GM12878 (cell line): Measurements from ENCODE around the gene NRG3. TPM values are rescaled to one million over a fixed set of nuclear protein-coding genes. Genes with fewer than 3 reads are reported as not detected.

Experiments used
- ATAC-seq: fragments of 200-7000 bp; cut with Tn5 transposase; 3 replicates; pipeline ENCODE4 v1.9.1; 2020; ENCODE audit warnings: mild to moderate bottlenecking, moderate library complexity
- BruUV-seq: library from RNA; stranded (reverse); fragments of 400-500 nt; replicated peaks from 2 replicates; lab custom pipeline; 2021; lab: Mats Ljungman, UMichigan
- CTCF ChIA-PET: fragments of 300-600 bp; sonication (Branson Sonifier 250); formaldehyde crosslinking; extraction: SDS; loops from one replicate; lab custom pipeline; 2021; ENCODE audit warnings: inconsistent platforms; lab: Yijun Ruan, JAX
- POLR2A ChIA-PET: fragments of 350-600 bp; formaldehyde crosslinking; extraction: SDS; loops from one replicate; lab custom pipeline; 2021; ENCODE audit warnings: inconsistent platforms; lab: Charles Lee
- RAD21 ChIA-PET: fragments of 300-600 bp; sonication (Branson Sonifier 250); formaldehyde crosslinking; loops from one replicate; lab custom pipeline; 2023; ENCODE audit warnings: antibody characterized with exemption; ENCODE audit not compliant: unreplicated experiment; lab: Charles Lee
- SMC1A ChIA-PET: fragments of 300-600 bp; sonication (Branson Sonifier 250); formaldehyde crosslinking; loops from one replicate; lab custom pipeline; 2023; ENCODE audit not compliant: unreplicated experiment, uncharacterized antibody; lab: Charles Lee
- DNase-seq: peaks from one replicate; pipeline ENCODE4 v3.0.0-alpha.2; 2011; ENCODE audit warnings: low read depth, low spot score
- FAIRE-seq: peaks from 3 replicates; lab custom pipeline; 2011; peaks lifted over from hg19 to GRCh38; lab: Jason Lieb, UNC
- H2AFZ ChIP-seq: 2 replicates; pipeline ENCODE4 v1.6.0; 2011; ENCODE audit warnings: low read depth, low read length, control low read depth; ENCODE audit not compliant: control insufficient read depth
- H3K27ac ChIP-seq: 2 replicates; pipeline ENCODE4 v1.5.1; 2011; ENCODE audit warnings: control low read depth; ENCODE audit not compliant: control insufficient read depth, insufficient read depth
- H3K27me3 ChIP-seq, 2 experiments: replicated peaks in 1 of 2; 2 replicates each; pipeline versions ENCODE4 v1.6.0 to v1.6.1; 2011; ENCODE audit warnings: low read length in 1 of 2; ENCODE audit not compliant: control insufficient read depth in 2 of 2, insufficient read depth in 2 of 2
- H3K36me3 ChIP-seq, 2 experiments: 2 replicates each; pipeline ENCODE4 v1.5.1; 2011; ENCODE audit warnings: low read length in 1 of 2; ENCODE audit not compliant: control insufficient read depth in 2 of 2, insufficient read depth in 2 of 2
- H3K4me1 ChIP-seq: 2 replicates; pipeline ENCODE4 v1.6.1; 2011; ENCODE audit warnings: mild to moderate bottlenecking, low read length, moderate library complexity, mixed read lengths; ENCODE audit not compliant: control insufficient read depth, insufficient read depth
- H3K4me2 ChIP-seq: 2 replicates; pipeline ENCODE4 v1.6.0; 2011; ENCODE audit warnings: control low read depth; ENCODE audit not compliant: control insufficient read depth, insufficient read depth
- H3K4me3 ChIP-seq: fragments of 200-600 bp; sonication (generic); 2 replicates; pipeline ENCODE4 v1.5.1; 2016
- H3K79me2 ChIP-seq: 2 replicates; pipeline ENCODE4 v1.6.0; 2011; ENCODE audit warnings: low read length; ENCODE audit not compliant: control insufficient read depth, insufficient read depth
- H3K9ac ChIP-seq: 2 replicates; pipeline ENCODE4 v1.8.0; 2011; ENCODE audit warnings: low read length, control low read depth, mixed read lengths; ENCODE audit not compliant: control insufficient read depth, insufficient read depth
- H3K9me3 ChIP-seq: replicated peaks from 3 replicates; pipeline ENCODE4 v1.5.1; 2011; ENCODE audit warnings: mild to moderate bottlenecking, low read length; ENCODE audit not compliant: control insufficient read depth, insufficient read depth
- H4K20me1 ChIP-seq: 2 replicates; pipeline ENCODE4 v1.6.0; 2011; ENCODE audit not compliant: control insufficient read depth, insufficient read depth
- CBX5 ChIP-seq: sonication (generic); IDR thresholded peaks from 2 replicates; pipeline ENCODE4 v1.6.1; 2016; ENCODE audit warnings: low read depth, moderate library complexity, mild to moderate bottlenecking, inconsistent platforms
- DPF2 ChIP-seq: fragments of 450-650 bp; IDR thresholded peaks from 2 replicates; pipeline ENCODE4 v1.6.1; 2017; ENCODE audit warnings: mild to moderate bottlenecking
- KAT2A ChIP-seq: conservative IDR thresholded peaks from 2 replicates; pipeline ENCODE4 v1.6.1; 2011; ENCODE audit warnings: low read depth, low read length; ENCODE audit not compliant: control insufficient read depth
- NFYA ChIP-seq: IDR thresholded peaks from 2 replicates; pipeline ENCODE4 v1.6.1; 2011; ENCODE audit warnings: low read depth, mild to moderate bottlenecking, low read length, improper control_type of control experiment, borderline replicate concordance
- NR2F1 ChIP-seq: fragments of 450-650 bp; conservative IDR thresholded peaks from 2 replicates; pipeline ENCODE4 v1.6.1; 2017; ENCODE audit warnings: mild to moderate bottlenecking
- RAD51 ChIP-seq: fragments of 450-650 bp; IDR thresholded peaks from 2 replicates; pipeline ENCODE4 v1.6.1; 2016; ENCODE audit warnings: moderate library complexity, mild to moderate bottlenecking, inconsistent platforms
- ZBED1 ChIP-seq: IDR thresholded peaks from 2 replicates; pipeline ENCODE4 v1.6.1; 2016; ENCODE audit warnings: borderline replicate concordance
- WGBS: methylation state at CpG from one replicate; pipeline ENCODE4 v1.1.6; 2016; ENCODE audit warnings: low lambda C conversion rate; ENCODE audit not compliant: insufficient replicate concordance, insufficient coverage; ENCODE audit errors: missing lambda C conversion rate; 5-methylcytosine and 5-hydroxymethylcytosine counted together
- in situ Hi-C: fragments of 300-500 bp; cut with MboI; formaldehyde crosslinking; loops from 9 replicates; pipeline ENCODE4 v1.14.3; 2018; ENCODE audit warnings: mixed read lengths
- intact Hi-C: fragments of 100-400 bp; cut with micrococcal nuclease; formaldehyde crosslinking; loops from one replicate; pipeline ENCODE4 v1.14.2; 2022; ENCODE audit not compliant: unreplicated experiment
- polyA plus RNA-seq, 11 experiments: library from polyadenylated mRNA; depleted of rRNA in 4 of 11; unstranded in 6 of 11; stranded (reverse) in 5 of 11; fragments of >200 nt; fragmentation: Nextera tagmentation in 4 of 11; fragmentation: Illumina TruSeq in 1 of 11; extraction: Ambion mirVana in 4 of 11; extraction: Trizol in 1 of 11; gene quantifications; 1 replicate in 1 of 11; 2 replicates in 10 of 11; pipeline versions ENCODE4 v1.2.1 to v1.2.3, GENCODE V29; 2011 to 2016; ENCODE audit warnings: inconsistent platforms in 2 of 11, missing spikeins in 2 of 11, low read depth in 1 of 11
- total RNA-seq, 4 experiments: library from RNA; depleted of rRNA in 3 of 4; stranded (reverse); fragments of >200 nt in 3 of 4; fragmentation: Illumina TruSeq in 1 of 4; extraction: Trizol in 1 of 4; gene quantifications; 2 replicates each; pipeline versions ENCODE4 v1.2.1 to v1.2.3, GENCODE V29; 2013 to 2021
- TF ChIP-seq, protein P1 (sequence below): fragments of 450-650 bp; conservative IDR thresholded peaks from 2 replicates; pipeline ENCODE4 v1.6.1; 2017; ENCODE audit warnings: mild to moderate bottlenecking, moderate library complexity
- TF ChIP-seq, protein P2 (sequence below): fragments of 450-650 bp; IDR thresholded peaks from 2 replicates; pipeline ENCODE4 v1.6.1; 2017; ENCODE audit warnings: mild to moderate bottlenecking, moderate library complexity
- TF ChIP-seq, protein P3 (sequence below), 3 experiments: IDR thresholded peaks in 2 of 3; conservative IDR thresholded peaks in 1 of 3; 2 replicates each; pipeline ENCODE4 v1.5.1; 2011; ENCODE audit warnings: low read depth in 3 of 3, low read length in 3 of 3, mild to moderate bottlenecking in 3 of 3, control low read depth in 2 of 3, moderate library complexity in 2 of 3, inconsistent platforms in 1 of 3, mixed read lengths in 1 of 3; ENCODE audit not compliant: control insufficient read depth in 2 of 3, insufficient read depth in 1 of 3; ENCODE audit errors: extremely low read depth in 1 of 3

The NRG3 gene
- total and polyA plus RNA-seq, 10 of the 15 experiments (the other 5 are each of a cell fraction or from before 2014, with no cell fraction given): 0.03 to 0.41 (median 0.17) TPM; not detected in 3

DNA sequence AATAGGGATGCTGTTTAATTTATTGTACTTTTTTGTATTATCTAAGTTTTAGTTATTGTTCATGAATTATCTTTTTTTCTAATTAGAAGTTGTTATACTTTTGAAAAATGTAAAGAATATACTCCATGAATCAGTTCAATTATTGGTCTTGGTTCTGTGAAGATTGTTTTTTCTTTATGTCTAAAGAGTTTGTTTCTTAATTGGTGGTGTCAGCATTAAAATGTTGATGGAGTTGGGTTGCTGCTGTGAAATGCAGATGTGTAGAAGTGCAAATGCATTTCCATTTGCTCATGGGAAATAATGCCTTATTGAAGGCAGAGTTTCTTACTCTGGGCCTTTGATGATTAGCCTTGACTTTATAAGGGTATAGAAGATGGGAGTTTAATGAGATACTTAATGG lies 11.9 kb downstream of the NRG3 start (continued):
- TF ChIP-seq, protein P1, sequence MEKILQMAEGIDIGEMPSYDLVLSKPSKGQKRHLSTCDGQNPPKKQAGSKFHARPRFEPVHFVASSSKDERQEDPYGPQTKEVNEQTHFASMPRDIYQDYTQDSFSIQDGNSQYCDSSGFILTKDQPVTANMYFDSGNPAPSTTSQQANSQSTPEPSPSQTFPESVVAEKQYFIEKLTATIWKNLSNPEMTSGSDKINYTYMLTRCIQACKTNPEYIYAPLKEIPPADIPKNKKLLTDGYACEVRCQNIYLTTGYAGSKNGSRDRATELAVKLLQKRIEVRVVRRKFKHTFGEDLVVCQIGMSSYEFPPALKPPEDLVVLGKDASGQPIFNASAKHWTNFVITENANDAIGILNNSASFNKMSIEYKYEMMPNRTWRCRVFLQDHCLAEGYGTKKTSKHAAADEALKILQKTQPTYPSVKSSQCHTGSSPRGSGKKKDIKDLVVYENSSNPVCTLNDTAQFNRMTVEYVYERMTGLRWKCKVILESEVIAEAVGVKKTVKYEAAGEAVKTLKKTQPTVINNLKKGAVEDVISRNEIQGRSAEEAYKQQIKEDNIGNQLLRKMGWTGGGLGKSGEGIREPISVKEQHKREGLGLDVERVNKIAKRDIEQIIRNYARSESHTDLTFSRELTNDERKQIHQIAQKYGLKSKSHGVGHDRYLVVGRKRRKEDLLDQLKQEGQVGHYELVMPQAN: no peak
- no peak for TF ChIP-seq RAD51
- no peak for TF ChIP-seq CBX5
- no peak for TF ChIP-seq ZBED1
- no peak for TF ChIP-seq KAT2A

DNA sequence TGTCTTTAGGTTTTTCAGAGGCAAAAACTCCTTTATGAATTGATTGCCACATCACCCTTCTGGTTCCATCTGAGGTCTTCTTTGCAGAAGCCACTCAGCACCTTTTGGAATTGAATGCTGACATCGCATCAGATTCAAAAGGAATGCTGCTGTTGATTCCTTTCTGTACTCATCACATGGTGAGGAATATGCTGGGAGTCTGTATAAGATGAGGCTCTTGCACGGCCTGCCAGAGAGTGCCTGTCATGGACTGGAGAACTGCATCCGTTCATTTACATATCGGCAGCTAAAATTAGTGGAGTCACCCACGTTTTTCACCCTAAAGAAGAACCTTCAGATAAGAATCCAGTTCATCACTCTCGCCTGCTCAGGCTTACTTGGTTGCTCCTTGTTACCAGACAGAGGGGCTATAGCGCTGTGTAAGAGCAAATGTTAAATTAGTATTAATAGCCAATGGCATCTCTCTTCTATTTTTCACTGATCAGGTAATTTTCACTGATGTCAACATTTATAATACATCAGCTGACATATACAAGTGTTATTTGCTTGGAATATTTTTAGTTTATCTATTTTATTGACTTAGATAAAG lies 14.3 kb downstream of the NRG3 start:
- ATAC-seq (no peak), FAIRE-seq (no peak), DNase-seq (no peak)
- Histone ChIP-seq H3K27ac (no peak overlapping the region), H3K4me3 (no peak overlapping the region), H3K79me2 (no peaks in the 10 kb centered on the region), H4K20me1 (no peaks in the 10 kb centered on the region), H3K9me3 (no peaks in the 10 kb centered on the region), H3K9ac (no peak overlapping the region), H2AFZ (no peak overlapping the region), H3K36me3 (no peaks in the 10 kb centered on the region), H3K4me2 (no peak overlapping the region), H3K4me1 (no peaks in the 10 kb centered on the region), H3K27me3 (no peaks in the 10 kb centered on the region)
- ChIA-PET CTCF (no interaction called here), POLR2A (no interaction called here), RAD21 (no interaction called here), SMC1A (no interaction called here)
- in situ Hi-C loops (no loop called here), intact Hi-C loops (no loop called here)
- TF ChIP-seq NFYA (no peak), NR2F1 (no peak), DPF2 (no peak)
- TF ChIP-seq, protein P2, sequence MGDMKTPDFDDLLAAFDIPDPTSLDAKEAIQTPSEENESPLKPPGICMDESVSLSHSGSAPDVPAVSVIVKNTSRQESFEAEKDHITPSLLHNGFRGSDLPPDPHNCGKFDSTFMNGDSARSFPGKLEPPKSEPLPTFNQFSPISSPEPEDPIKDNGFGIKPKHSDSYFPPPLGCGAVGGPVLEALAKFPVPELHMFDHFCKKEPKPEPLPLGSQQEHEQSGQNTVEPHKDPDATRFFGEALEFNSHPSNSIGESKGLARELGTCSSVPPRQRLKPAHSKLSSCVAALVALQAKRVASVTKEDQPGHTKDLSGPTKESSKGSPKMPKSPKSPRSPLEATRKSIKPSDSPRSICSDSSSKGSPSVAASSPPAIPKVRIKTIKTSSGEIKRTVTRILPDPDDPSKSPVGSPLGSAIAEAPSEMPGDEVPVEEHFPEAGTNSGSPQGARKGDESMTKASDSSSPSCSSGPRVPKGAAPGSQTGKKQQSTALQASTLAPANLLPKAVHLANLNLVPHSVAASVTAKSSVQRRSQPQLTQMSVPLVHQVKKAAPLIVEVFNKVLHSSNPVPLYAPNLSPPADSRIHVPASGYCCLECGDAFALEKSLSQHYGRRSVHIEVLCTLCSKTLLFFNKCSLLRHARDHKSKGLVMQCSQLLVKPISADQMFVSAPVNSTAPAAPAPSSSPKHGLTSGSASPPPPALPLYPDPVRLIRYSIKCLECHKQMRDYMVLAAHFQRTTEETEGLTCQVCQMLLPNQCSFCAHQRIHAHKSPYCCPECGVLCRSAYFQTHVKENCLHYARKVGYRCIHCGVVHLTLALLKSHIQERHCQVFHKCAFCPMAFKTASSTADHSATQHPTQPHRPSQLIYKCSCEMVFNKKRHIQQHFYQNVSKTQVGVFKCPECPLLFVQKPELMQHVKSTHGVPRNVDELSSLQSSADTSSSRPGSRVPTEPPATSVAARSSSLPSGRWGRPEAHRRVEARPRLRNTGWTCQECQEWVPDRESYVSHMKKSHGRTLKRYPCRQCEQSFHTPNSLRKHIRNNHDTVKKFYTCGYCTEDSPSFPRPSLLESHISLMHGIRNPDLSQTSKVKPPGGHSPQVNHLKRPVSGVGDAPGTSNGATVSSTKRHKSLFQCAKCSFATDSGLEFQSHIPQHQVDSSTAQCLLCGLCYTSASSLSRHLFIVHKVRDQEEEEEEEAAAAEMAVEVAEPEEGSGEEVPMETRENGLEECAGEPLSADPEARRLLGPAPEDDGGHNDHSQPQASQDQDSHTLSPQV: no peak
- TF ChIP-seq, protein P3, sequence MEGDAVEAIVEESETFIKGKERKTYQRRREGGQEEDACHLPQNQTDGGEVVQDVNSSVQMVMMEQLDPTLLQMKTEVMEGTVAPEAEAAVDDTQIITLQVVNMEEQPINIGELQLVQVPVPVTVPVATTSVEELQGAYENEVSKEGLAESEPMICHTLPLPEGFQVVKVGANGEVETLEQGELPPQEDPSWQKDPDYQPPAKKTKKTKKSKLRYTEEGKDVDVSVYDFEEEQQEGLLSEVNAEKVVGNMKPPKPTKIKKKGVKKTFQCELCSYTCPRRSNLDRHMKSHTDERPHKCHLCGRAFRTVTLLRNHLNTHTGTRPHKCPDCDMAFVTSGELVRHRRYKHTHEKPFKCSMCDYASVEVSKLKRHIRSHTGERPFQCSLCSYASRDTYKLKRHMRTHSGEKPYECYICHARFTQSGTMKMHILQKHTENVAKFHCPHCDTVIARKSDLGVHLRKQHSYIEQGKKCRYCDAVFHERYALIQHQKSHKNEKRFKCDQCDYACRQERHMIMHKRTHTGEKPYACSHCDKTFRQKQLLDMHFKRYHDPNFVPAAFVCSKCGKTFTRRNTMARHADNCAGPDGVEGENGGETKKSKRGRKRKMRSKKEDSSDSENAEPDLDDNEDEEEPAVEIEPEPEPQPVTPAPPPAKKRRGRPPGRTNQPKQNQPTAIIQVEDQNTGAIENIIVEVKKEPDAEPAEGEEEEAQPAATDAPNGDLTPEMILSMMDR (IDR thresholded peaks at IDR 0.05 in 2 of 3, conservative IDR thresholded peaks at IDR 0.05 in 1 of 3; ENCODE audit: control insufficient read depth in 2 of 3, extremely low read depth in 1 of 3, insufficient read depth in 1 of 3, low read depth in 3 of 3, low read length in 3 of 3): no peak
- no TSS peak for BruUV-seq
- 25% methylated on average over 7 of the region's 7 CpGs for WGBS
